Measurements from ENCODE around the gene SGPL1. TPM values are rescaled to one million over a fixed set of nuclear protein-coding genes. Genes with fewer than 3 reads are reported as not detected.

SGPL1 gene
- total and polyA plus RNA-seq, 2 experiments from 2014 or later: 12.0 to 42.7 TPM

DNA sequence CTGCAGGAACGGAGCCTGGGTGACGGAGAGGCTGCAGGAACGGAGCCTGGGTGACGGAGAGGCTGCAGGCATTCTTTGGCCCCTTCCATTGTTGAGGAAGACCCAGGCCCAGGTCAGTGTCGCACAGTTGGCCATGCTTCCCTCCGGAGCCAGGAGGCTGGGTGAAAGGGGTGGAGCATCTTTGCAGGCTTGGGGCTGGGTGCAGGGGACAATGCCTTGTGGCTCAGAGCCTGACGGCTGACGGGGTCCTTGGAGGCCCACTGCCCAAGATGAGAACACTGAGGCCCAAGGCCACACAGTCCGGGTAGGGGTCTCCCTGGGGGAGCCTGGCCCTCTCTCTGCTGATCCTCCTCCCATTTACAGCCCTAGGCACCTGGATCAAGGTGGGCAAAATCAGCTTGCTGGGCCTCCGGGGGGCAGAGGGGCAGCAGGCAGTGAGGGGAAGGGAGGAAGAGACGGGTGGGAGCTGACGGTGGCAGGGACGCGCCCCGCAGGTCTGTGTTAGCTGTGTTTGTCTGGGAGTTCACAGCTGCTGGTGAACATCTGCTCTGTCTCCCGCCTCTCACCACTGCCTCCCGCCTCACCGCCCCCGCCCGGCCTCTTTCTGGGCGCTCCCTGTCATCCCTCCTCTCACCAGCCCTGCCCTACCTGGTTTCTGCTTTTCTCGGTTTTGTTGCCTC lies 103.2 kb downstream of the SGPL1 start:
- Mint-ChIP-seq H3K9me3 (no peaks in the 10 kb centered on the region; the same call in 1 of the 3 replicates), H3K27ac (no peak overlapping the region), H3K27me3 (ENCODE audit: insufficient read depth, low read depth, poor library complexity) (peaks cover 2% of the 10 kb centered on the region), H3K4me3 (no peak overlapping the region), H3K36me3 (ENCODE audit: low read depth) (no peaks in the 10 kb centered on the region), H3K4me1 (peaks cover 3% of the 10 kb centered on the region; the same call in 1 of the 3 replicates)
- Histone ChIP-seq H3K9me2 (ENCODE audit: insufficient read depth) (no peaks in the 10 kb centered on the region), H3F3A (replicated peaks; ENCODE audit: low read depth) (no peaks in the 10 kb centered on the region), H3K36me3 (ENCODE audit: insufficient read depth) (no peaks in the 10 kb centered on the region), H3K4me3 (no peak overlapping the region), H2AFZ (no peak overlapping the region), H3K4me2 (no peak overlapping the region), H3K27ac (ENCODE audit: low read depth) (no peak overlapping the region), H3K27me3 (ENCODE audit: insufficient read depth) (no peaks in the 10 kb centered on the region), H3K79me2 (replicated peaks; ENCODE audit: insufficient read depth) (no peaks in the 10 kb centered on the region), H4K20me1 (replicated peaks; ENCODE audit: insufficient read depth) (no peaks in the 10 kb centered on the region), H3K4me1 (ENCODE audit: insufficient read depth) (no peaks in the 10 kb centered on the region)
- no peak for DNase-seq (ENCODE audit: low spot score)
- TF ChIP-seq, protein P1, sequence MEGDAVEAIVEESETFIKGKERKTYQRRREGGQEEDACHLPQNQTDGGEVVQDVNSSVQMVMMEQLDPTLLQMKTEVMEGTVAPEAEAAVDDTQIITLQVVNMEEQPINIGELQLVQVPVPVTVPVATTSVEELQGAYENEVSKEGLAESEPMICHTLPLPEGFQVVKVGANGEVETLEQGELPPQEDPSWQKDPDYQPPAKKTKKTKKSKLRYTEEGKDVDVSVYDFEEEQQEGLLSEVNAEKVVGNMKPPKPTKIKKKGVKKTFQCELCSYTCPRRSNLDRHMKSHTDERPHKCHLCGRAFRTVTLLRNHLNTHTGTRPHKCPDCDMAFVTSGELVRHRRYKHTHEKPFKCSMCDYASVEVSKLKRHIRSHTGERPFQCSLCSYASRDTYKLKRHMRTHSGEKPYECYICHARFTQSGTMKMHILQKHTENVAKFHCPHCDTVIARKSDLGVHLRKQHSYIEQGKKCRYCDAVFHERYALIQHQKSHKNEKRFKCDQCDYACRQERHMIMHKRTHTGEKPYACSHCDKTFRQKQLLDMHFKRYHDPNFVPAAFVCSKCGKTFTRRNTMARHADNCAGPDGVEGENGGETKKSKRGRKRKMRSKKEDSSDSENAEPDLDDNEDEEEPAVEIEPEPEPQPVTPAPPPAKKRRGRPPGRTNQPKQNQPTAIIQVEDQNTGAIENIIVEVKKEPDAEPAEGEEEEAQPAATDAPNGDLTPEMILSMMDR (conservative IDR thresholded peaks at IDR 0.05; ENCODE audit: low read depth in 2 of 2): no peak
- TF ChIP-seq, protein P2, sequence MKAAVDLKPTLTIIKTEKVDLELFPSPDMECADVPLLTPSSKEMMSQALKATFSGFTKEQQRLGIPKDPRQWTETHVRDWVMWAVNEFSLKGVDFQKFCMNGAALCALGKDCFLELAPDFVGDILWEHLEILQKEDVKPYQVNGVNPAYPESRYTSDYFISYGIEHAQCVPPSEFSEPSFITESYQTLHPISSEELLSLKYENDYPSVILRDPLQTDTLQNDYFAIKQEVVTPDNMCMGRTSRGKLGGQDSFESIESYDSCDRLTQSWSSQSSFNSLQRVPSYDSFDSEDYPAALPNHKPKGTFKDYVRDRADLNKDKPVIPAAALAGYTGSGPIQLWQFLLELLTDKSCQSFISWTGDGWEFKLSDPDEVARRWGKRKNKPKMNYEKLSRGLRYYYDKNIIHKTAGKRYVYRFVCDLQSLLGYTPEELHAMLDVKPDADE (IDR thresholded peaks at IDR 0.05): no peak
- TF ChIP-seq EZH2phosphoT487 (IDR thresholded peaks at IDR 0.05; ENCODE audit: unreplicated experiment) (no peak), NANOG (IDR thresholded peaks at IDR 0.05; ENCODE audit: borderline replicate concordance) (no peak), ZNF331 (CRISPR knock-in tag; IDR thresholded peaks at IDR 0.05; ENCODE audit: low read depth) (no peak), POLR2AphosphoS5 (IDR thresholded peaks at IDR 0.05; ENCODE audit: low read depth) (no peak), EZH2 (IDR thresholded peaks at IDR 0.05; ENCODE audit: low read depth, unreplicated experiment) (no peak), JUNB (IDR thresholded peaks at IDR 0.05; ENCODE audit: unreplicated experiment) (no peak)
- TF ChIP-seq, protein P3, sequence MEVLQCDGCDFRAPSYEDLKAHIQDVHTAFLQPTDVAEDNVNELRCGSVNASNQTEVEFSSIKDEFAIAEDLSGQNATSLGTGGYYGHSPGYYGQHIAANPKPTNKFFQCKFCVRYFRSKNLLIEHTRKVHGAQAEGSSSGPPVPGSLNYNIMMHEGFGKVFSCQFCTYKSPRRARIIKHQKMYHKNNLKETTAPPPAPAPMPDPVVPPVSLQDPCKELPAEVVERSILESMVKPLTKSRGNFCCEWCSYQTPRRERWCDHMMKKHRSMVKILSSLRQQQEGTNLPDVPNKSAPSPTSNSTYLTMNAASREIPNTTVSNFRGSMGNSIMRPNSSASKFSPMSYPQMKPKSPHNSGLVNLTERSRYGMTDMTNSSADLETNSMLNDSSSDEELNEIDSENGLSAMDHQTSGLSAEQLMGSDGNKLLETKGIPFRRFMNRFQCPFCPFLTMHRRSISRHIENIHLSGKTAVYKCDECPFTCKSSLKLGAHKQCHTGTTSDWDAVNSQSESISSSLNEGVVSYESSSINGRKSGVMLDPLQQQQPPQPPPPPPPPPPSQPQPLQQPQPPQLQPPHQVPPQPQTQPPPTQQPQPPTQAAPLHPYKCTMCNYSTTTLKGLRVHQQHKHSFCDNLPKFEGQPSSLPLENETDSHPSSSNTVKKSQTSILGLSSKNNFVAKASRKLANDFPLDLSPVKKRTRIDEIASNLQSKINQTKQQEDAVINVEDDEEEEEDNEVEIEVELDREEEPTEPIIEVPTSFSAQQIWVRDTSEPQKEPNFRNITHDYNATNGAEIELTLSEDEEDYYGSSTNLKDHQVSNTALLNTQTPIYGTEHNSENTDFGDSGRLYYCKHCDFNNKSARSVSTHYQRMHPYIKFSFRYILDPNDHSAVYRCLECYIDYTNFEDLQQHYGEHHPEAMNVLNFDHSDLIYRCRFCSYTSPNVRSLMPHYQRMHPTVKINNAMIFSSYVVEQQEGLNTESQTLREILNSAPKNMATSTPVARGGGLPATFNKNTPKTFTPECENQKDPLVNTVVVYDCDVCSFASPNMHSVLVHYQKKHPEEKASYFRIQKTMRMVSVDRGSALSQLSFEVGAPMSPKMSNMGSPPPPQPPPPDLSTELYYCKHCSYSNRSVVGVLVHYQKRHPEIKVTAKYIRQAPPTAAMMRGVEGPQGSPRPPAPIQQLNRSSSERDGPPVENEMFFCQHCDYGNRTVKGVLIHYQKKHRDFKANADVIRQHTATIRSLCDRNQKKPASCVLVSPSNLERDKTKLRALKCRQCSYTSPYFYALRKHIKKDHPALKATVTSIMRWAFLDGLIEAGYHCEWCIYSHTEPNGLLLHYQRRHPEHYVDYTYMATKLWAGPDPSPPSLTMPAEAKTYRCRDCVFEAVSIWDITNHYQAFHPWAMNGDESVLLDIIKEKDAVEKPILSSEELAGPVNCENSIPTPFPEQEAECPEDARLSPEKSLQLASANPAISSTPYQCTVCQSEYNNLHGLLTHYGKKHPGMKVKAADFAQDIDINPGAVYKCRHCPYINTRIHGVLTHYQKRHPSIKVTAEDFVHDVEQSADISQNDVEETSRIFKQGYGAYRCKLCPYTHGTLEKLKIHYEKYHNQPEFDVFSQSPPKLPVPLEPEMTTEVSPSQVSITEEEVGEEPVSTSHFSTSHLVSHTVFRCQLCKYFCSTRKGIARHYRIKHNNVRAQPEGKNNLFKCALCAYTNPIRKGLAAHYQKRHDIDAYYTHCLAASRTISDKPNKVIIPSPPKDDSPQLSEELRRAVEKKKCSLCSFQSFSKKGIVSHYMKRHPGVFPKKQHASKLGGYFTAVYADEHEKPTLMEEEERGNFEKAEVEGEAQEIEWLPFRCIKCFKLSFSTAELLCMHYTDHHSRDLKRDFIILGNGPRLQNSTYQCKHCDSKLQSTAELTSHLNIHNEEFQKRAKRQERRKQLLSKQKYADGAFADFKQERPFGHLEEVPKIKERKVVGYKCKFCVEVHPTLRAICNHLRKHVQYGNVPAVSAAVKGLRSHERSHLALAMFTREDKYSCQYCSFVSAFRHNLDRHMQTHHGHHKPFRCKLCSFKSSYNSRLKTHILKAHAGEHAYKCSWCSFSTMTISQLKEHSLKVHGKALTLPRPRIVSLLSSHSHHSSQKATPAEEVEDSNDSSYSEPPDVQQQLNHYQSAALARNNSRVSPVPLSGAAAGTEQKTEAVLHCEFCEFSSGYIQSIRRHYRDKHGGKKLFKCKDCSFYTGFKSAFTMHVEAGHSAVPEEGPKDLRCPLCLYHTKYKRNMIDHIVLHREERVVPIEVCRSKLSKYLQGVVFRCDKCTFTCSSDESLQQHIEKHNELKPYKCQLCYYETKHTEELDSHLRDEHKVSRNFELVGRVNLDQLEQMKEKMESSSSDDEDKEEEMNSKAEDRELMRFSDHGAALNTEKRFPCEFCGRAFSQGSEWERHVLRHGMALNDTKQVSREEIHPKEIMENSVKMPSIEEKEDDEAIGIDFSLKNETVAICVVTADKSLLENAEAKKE (CRISPR knock-in tag; IDR thresholded peaks at IDR 0.05): no peak
- TF ChIP-seq, protein P4, sequence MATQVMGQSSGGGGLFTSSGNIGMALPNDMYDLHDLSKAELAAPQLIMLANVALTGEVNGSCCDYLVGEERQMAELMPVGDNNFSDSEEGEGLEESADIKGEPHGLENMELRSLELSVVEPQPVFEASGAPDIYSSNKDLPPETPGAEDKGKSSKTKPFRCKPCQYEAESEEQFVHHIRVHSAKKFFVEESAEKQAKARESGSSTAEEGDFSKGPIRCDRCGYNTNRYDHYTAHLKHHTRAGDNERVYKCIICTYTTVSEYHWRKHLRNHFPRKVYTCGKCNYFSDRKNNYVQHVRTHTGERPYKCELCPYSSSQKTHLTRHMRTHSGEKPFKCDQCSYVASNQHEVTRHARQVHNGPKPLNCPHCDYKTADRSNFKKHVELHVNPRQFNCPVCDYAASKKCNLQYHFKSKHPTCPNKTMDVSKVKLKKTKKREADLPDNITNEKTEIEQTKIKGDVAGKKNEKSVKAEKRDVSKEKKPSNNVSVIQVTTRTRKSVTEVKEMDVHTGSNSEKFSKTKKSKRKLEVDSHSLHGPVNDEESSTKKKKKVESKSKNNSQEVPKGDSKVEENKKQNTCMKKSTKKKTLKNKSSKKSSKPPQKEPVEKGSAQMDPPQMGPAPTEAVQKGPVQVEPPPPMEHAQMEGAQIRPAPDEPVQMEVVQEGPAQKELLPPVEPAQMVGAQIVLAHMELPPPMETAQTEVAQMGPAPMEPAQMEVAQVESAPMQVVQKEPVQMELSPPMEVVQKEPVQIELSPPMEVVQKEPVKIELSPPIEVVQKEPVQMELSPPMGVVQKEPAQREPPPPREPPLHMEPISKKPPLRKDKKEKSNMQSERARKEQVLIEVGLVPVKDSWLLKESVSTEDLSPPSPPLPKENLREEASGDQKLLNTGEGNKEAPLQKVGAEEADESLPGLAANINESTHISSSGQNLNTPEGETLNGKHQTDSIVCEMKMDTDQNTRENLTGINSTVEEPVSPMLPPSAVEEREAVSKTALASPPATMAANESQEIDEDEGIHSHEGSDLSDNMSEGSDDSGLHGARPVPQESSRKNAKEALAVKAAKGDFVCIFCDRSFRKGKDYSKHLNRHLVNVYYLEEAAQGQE (IDR thresholded peaks at IDR 0.05; ENCODE audit: unreplicated experiment): no peak
- peak; percentile 55 for ATAC-seq

Measured in GM23338 (cell line).